Mesothelial cell of epicardium (in vitro differentiated cells): ENCODE measurements around the gene KCNRG. TPM values are rescaled to one million over a fixed set of nuclear protein-coding genes. Genes with fewer than 3 reads are reported as not detected.

Experiments used
- DNase-seq, 2 experiments: peaks; one replicate each; pipeline ENCODE4 v3.0.0; 2021; ENCODE audit warnings: low spot score in 2 of 2; ENCODE audit not compliant: unreplicated experiment in 2 of 2
- H3K27ac Mint-ChIP-seq: 2 replicates; pipeline ENCODE4 v1.8.0; 2021; ENCODE audit warnings: mixed read lengths
- H3K27me3 Mint-ChIP-seq: 2 replicates; pipeline ENCODE4 v1.8.0; 2021; ENCODE audit warnings: low read depth, mixed read lengths
- H3K36me3 Mint-ChIP-seq: 2 replicates; pipeline ENCODE4 v1.8.0; 2021; ENCODE audit warnings: mixed read lengths
- H3K4me1 Mint-ChIP-seq: 2 replicates; pipeline ENCODE4 v1.8.0; 2021; ENCODE audit warnings: mixed read lengths
- H3K4me3 Mint-ChIP-seq: 2 replicates; pipeline ENCODE4 v1.8.0; 2021; ENCODE audit warnings: mild to moderate bottlenecking, moderate library complexity, mixed read lengths
- H3K9me3 Mint-ChIP-seq: 2 replicates; pipeline ENCODE4 v1.8.0; 2021; ENCODE audit warnings: mixed read lengths
- microRNA-seq: library from miRNA; unstranded; fragments of <30 nt; microRNA quantifications from one replicate; pipeline ENCODE4 v1.2.0, GENCODE V29; 2021; ENCODE audit warnings: inconsistent platforms, mixed read lengths
- total RNA-seq: library from RNA; stranded (reverse); gene quantifications from 3 replicates; pipeline ENCODE4 v1.2.1, GENCODE V29; 2021
- TF ChIP-seq, protein P1 (sequence below): fragments of 200-600 bp; sonication (generic); IDR thresholded peaks from one replicate; pipeline ENCODE4 v1.5.0; 2021; ENCODE audit warnings: antibody characterized with exemption; ENCODE audit not compliant: unreplicated experiment

The KCNRG gene
- total RNA-seq, 1 donor from 2014 or later, result 1.3 TPM

GRCh38 chr13:50070186-50070585 is 54.9 kb downstream of the KCNRG start:
- Mint-ChIP-seq H3K27me3 (no peaks in the 10 kb centered on the region), H3K9me3 (no peaks in the 10 kb centered on the region), H3K4me1 (peaks cover 21% of the 10 kb centered on the region), H3K27ac (no peak overlapping the region), H3K4me3 (no peak overlapping the region), H3K36me3 (no peaks in the 10 kb centered on the region)
- DNase-seq, result no peak
- TF ChIP-seq, protein P1, sequence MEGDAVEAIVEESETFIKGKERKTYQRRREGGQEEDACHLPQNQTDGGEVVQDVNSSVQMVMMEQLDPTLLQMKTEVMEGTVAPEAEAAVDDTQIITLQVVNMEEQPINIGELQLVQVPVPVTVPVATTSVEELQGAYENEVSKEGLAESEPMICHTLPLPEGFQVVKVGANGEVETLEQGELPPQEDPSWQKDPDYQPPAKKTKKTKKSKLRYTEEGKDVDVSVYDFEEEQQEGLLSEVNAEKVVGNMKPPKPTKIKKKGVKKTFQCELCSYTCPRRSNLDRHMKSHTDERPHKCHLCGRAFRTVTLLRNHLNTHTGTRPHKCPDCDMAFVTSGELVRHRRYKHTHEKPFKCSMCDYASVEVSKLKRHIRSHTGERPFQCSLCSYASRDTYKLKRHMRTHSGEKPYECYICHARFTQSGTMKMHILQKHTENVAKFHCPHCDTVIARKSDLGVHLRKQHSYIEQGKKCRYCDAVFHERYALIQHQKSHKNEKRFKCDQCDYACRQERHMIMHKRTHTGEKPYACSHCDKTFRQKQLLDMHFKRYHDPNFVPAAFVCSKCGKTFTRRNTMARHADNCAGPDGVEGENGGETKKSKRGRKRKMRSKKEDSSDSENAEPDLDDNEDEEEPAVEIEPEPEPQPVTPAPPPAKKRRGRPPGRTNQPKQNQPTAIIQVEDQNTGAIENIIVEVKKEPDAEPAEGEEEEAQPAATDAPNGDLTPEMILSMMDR, result no peak

Small RNA genes lying within 50 kb of the gene (microRNA-seq; reads per million reads assigned to microRNA genes)
- gene MIR15A, result 4,475 reads per million, percentile 90 among the genes with 10 or more reads in this experiment
- 1,065 reads per million, percentile 81 among the genes with 10 or more reads in this experiment for gene MIR16-1
- 31.1 reads per million, percentile 51 among the genes with 10 or more reads in this experiment for gene MIR3613

Other genes starting within 250 kb of the KCNRG start
- gene KPNA3, start 222.8 kb upstream of the KCNRG start, total RNA-seq, result 36.4 to 36.8 TPM (median 36.4 TPM) in 3 replicates
- gene SPRYD7, start 79.1 kb upstream of the KCNRG start, total RNA-seq, result 3.5 to 4.4 TPM (median 3.5 TPM) in 3 replicates
- gene TRIM13, start 18.4 kb upstream of the KCNRG start, total RNA-seq, result 38.2 to 40.3 TPM (median 38.5 TPM) in 3 replicates